SU-DHL-6 (cell line): Measurements from ENCODE around the gene AMN1.

Experiments used
- EZH2phosphoT487 ChIP-seq: fragments of 200-600 bp; sonication (generic), shearing (Covaris generic); conservative IDR thresholded peaks from 2 replicates; pipeline ENCODE4 v1.6.1; 2018; ENCODE audit warnings: mild to moderate bottlenecking, antibody characterized with exemption, low read length, moderate library complexity, mixed read lengths
- TF ChIP-seq, protein P1 (sequence below): fragments of 200-600 bp; sonication (generic); IDR thresholded peaks from one replicate; pipeline ENCODE4 v1.5.1; 2017; ENCODE audit warnings: antibody characterized with exemption, mild to moderate bottlenecking, low read length, moderate library complexity; ENCODE audit not compliant: insufficient read depth, poor library complexity, severe bottlenecking

- TF ChIP-seq, protein P1, sequence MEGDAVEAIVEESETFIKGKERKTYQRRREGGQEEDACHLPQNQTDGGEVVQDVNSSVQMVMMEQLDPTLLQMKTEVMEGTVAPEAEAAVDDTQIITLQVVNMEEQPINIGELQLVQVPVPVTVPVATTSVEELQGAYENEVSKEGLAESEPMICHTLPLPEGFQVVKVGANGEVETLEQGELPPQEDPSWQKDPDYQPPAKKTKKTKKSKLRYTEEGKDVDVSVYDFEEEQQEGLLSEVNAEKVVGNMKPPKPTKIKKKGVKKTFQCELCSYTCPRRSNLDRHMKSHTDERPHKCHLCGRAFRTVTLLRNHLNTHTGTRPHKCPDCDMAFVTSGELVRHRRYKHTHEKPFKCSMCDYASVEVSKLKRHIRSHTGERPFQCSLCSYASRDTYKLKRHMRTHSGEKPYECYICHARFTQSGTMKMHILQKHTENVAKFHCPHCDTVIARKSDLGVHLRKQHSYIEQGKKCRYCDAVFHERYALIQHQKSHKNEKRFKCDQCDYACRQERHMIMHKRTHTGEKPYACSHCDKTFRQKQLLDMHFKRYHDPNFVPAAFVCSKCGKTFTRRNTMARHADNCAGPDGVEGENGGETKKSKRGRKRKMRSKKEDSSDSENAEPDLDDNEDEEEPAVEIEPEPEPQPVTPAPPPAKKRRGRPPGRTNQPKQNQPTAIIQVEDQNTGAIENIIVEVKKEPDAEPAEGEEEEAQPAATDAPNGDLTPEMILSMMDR: no peak
- TF ChIP-seq EZH2phosphoT487: no peak
These were observed 13.5 kb downstream of the AMN1 start for GRCh38 chr12:31715283-31715825.
